ENCODE measurements around the gene CEP128. TPM values are rescaled to one million over a fixed set of nuclear protein-coding genes. Genes with fewer than 3 reads are reported as not detected.

CEP128 gene
- total RNA-seq, 4 donors from 2014 or later, result 0.82 to 3.6 (median 1.6) TPM

- Histone ChIP-seq H3K27me3 (no peaks in the 10 kb centered on the region), H3K36me3 (no peaks in the 10 kb centered on the region), H3K4me3 (no peak overlapping the region), H3K4me1 (no peaks in the 10 kb centered on the region), H3K27ac (no peak overlapping the region), H3K9me3 (no peaks in the 10 kb centered on the region)
- TF ChIP-seq POLR2A (IDR thresholded peaks at IDR 0.05), result no peak
- no peak for TF ChIP-seq CTCF (IDR thresholded peaks at IDR 0.05 in 4 of 5, conservative IDR thresholded peaks at IDR 0.05 in 1 of 5)
- in situ Hi-C loops (cut with MboI; ENCODE audit: low sequenced_read_pairs in 4 of 4), result no loop called here
- no peak for DNase-seq
- no peak for ATAC-seq
- intact Hi-C loops (cut with DNase I; ENCODE audit: low total_unique reads), result no loop called here
Measured at GRCh38 chr14:80521456-80521855, 420.1 kb downstream of the CEP128 start.

- no peaks in the 10 kb centered on the region for H3K9me3 ChIP-seq
- H3K27ac ChIP-seq, result no peak overlapping the region
- no peaks in the 10 kb centered on the region for H3K27me3 ChIP-seq
- intact Hi-C loops (cut with DNase I; ENCODE audit: low total_unique reads) (no loop called here), in situ Hi-C loops (cut with MboI; ENCODE audit: low sequenced_read_pairs in 4 of 4) (no loop called here)
- no peaks in the 10 kb centered on the region for H3K4me1 ChIP-seq
- ATAC-seq (no peak), DNase-seq (no peak)
- peaks cover 0 to 5% of the 10 kb centered on the region in 2 donors for H3K36me3 ChIP-seq
- TF ChIP-seq CTCF (IDR thresholded peaks at IDR 0.05 in 4 of 5, conservative IDR thresholded peaks at IDR 0.05 in 1 of 5), result no peak
- no peak overlapping the region for H3K4me3 ChIP-seq
Measured at GRCh38 chr14:80519002-80519401, 422.5 kb downstream of the CEP128 start.

DNA sequence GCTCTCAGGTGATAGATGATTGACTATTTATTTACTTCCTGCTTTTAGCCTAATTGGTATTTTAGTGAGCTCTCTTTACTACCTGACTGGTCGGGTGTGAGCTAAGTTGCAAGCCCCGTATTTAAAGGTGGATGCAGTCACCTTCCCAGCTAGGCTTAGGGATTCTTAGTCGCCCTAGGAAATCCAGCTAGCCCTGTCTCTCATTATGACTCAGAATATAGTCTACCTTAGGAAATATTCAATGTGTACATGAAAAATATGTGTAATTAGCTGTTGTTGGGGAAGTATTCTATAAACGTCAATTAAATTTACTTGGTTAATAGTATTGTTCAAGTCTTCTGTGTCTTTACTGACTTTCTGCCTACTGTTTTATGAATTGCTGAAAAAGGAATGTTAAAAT is 423.4 kb downstream of the CEP128 start:
- in situ Hi-C loops (cut with MboI; ENCODE audit: low sequenced_read_pairs in 4 of 4), result no loop called here

GRCh38 chr14:80507292-80507869 is 434.2 kb downstream of the CEP128 start:
- DNase-seq, result no peak
- ATAC-seq, result no peak
- Histone ChIP-seq H3K9me3 (no peaks in the 10 kb centered on the region), H3K4me1 (no peaks in the 10 kb centered on the region), H3K27ac (no peak overlapping the region), H3K4me3 (no peak overlapping the region), H3K27me3 (no peaks in the 10 kb centered on the region), H3K36me3 (no peaks in the 10 kb centered on the region)
- TF ChIP-seq CTCF (IDR thresholded peaks at IDR 0.05 in 4 of 5, conservative IDR thresholded peaks at IDR 0.05 in 1 of 5), result no peak
- TF ChIP-seq POLR2A (IDR thresholded peaks at IDR 0.05), result no peak
- intact Hi-C loops (cut with DNase I; ENCODE audit: low total_unique reads), result no loop called here
- in situ Hi-C loops (cut with MboI; ENCODE audit: low sequenced_read_pairs in 4 of 4), result no loop called here

More for the DNA sequence above, 423.4 kb downstream of the CEP128 start:
- Histone ChIP-seq H3K4me3 (no peak overlapping the region), H3K36me3 (peaks cover 0 to 5% of the 10 kb centered on the region in 2 donors), H3K4me1 (no peaks in the 10 kb centered on the region), H3K9me3 (no peaks in the 10 kb centered on the region), H3K27me3 (no peaks in the 10 kb centered on the region), H3K27ac (no peak overlapping the region)
- intact Hi-C loops (cut with DNase I; ENCODE audit: low total_unique reads), result no loop called here
- DNase-seq (no peak), ATAC-seq (no peak)
- TF ChIP-seq CTCF (IDR thresholded peaks at IDR 0.05 in 4 of 5, conservative IDR thresholded peaks at IDR 0.05 in 1 of 5) (no peak), POLR2A (IDR thresholded peaks at IDR 0.05) (no peak)

DNA sequence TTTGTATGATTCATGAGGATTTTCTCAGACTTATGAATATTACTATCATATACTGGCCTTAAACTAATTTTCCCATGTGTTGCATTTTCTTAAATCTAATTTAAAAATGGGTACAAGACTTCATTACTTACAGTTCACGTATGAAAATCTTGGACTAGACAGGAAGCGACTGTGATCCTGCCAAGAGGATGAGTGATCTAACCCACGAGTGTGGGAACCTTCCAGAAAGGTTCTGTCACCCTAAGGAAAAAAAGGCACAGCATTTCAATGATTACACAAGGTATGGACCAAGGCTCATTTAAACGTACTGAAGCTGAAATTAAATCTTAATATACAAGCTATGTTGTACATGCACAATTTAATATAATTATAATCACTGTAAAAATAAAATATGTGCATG is 436.8 kb downstream of the CEP128 start:
- no peak for DNase-seq
- no peak overlapping the region for H3K4me3 ChIP-seq
- in situ Hi-C loops (cut with MboI; ENCODE audit: low sequenced_read_pairs in 4 of 4) (no loop called here), intact Hi-C loops (cut with DNase I; ENCODE audit: low total_unique reads) (no loop called here)
- H3K27me3 ChIP-seq, result no peaks in the 10 kb centered on the region
- H3K36me3 ChIP-seq, result no peaks in the 10 kb centered on the region
- TF ChIP-seq POLR2A (IDR thresholded peaks at IDR 0.05) (no peak), CTCF (IDR thresholded peaks at IDR 0.05 in 4 of 5, conservative IDR thresholded peaks at IDR 0.05 in 1 of 5) (no peak)
- no peak overlapping the region for H3K27ac ChIP-seq
- H3K4me1 ChIP-seq, result no peaks in the 10 kb centered on the region
- no peak for ATAC-seq
- H3K9me3 ChIP-seq, result no peaks in the 10 kb centered on the region

All from gastrocnemius medialis (tissue), 4 donors.